ENCODE data around the gene GLRX.
A peak's percentile ranks its signal among the peaks of the same experiment; 100 is the strongest.

GLRX gene

DNA sequence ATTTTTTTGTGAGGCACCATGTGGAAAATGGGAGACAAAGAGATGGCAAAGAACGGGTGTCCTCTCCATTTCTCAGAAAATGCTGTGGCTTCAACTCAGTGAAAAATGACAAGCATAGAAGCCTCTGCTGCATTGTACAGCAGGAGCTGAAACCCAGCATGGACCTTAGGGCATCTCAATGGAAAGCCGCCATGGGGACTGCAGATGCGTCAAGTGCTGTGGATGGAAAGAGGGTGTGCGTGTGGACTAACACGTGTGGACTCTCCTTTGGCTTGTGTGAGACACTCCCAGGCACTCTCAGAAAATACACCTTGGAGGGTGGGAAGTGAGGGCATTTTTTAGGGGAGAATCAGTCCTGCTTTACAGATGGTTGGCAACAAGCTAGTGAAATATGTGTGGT is 2.2 kb upstream of the GLRX start:
- DNase-seq (ENCODE audit: low spot score), result no peak
- TF ChIP-seq, protein P1, sequence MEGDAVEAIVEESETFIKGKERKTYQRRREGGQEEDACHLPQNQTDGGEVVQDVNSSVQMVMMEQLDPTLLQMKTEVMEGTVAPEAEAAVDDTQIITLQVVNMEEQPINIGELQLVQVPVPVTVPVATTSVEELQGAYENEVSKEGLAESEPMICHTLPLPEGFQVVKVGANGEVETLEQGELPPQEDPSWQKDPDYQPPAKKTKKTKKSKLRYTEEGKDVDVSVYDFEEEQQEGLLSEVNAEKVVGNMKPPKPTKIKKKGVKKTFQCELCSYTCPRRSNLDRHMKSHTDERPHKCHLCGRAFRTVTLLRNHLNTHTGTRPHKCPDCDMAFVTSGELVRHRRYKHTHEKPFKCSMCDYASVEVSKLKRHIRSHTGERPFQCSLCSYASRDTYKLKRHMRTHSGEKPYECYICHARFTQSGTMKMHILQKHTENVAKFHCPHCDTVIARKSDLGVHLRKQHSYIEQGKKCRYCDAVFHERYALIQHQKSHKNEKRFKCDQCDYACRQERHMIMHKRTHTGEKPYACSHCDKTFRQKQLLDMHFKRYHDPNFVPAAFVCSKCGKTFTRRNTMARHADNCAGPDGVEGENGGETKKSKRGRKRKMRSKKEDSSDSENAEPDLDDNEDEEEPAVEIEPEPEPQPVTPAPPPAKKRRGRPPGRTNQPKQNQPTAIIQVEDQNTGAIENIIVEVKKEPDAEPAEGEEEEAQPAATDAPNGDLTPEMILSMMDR (IDR thresholded peaks at IDR 0.05; ENCODE audit: extremely low read depth, missing control alignments), result no peak

- no peak for DNase-seq (ENCODE audit: low spot score)
- TF ChIP-seq, protein P1 (IDR thresholded peaks at IDR 0.05; ENCODE audit: extremely low read depth, missing control alignments), result no peak
These were observed 1.4 kb upstream of the GLRX start for GRCh38 chr5:95823738-95824609.

- no peak for DNase-seq (ENCODE audit: low spot score)
- TF ChIP-seq, protein P1 (IDR thresholded peaks at IDR 0.05; ENCODE audit: extremely low read depth, missing control alignments), result no peak
These were observed 752 bp upstream of the GLRX start for GRCh38 chr5:95823218-95823737.

- DNase-seq (ENCODE audit: low spot score), result peak; percentile 44
- TF ChIP-seq, protein P1 (IDR thresholded peaks at IDR 0.05; ENCODE audit: extremely low read depth, missing control alignments), result no peak
These were observed 434 bp downstream of the GLRX start for GRCh38 chr5:95822043-95822541.

GRCh38 chr5:95821110-95822021 is 1.2 kb downstream of the GLRX start:
- TF ChIP-seq, protein P1 (IDR thresholded peaks at IDR 0.05; ENCODE audit: extremely low read depth, missing control alignments), result no peak
- DNase-seq (ENCODE audit: low spot score), result no peak

- TF ChIP-seq, protein P1 (IDR thresholded peaks at IDR 0.05; ENCODE audit: extremely low read depth, missing control alignments), result no peak
- DNase-seq (ENCODE audit: low spot score), result no peak
These were observed 4.1 kb downstream of the GLRX start for GRCh38 chr5:95818181-95819147.
